ENCODE data around the gene POR. TPM values are rescaled to one million over a fixed set of nuclear protein-coding genes. Genes with fewer than 3 reads are reported as not detected.
A peak's percentile ranks its signal among the peaks of the same experiment; 100 is the strongest.

POR gene
- total RNA-seq, 1 donor from 2014 or later: 232 TPM

GRCh38 chr7:75916259-75916658 lies 1.3 kb downstream of the POR start:
- Histone ChIP-seq H3K27me3 (no peaks in the 10 kb centered on the region), H3K4me1 (peaks cover 20% of the 10 kb centered on the region), H3K27ac (peak overlapping the region; percentile 97), H3K9me3 (no peaks in the 10 kb centered on the region), H3K36me3 (no peaks in the 10 kb centered on the region), H3K4me3 (peak overlapping the region; percentile 98)
- intact Hi-C loops (cut with DNase I): no loop called here
- DNase-seq: no peak
- no peak for ATAC-seq
- TF ChIP-seq, protein P1, sequence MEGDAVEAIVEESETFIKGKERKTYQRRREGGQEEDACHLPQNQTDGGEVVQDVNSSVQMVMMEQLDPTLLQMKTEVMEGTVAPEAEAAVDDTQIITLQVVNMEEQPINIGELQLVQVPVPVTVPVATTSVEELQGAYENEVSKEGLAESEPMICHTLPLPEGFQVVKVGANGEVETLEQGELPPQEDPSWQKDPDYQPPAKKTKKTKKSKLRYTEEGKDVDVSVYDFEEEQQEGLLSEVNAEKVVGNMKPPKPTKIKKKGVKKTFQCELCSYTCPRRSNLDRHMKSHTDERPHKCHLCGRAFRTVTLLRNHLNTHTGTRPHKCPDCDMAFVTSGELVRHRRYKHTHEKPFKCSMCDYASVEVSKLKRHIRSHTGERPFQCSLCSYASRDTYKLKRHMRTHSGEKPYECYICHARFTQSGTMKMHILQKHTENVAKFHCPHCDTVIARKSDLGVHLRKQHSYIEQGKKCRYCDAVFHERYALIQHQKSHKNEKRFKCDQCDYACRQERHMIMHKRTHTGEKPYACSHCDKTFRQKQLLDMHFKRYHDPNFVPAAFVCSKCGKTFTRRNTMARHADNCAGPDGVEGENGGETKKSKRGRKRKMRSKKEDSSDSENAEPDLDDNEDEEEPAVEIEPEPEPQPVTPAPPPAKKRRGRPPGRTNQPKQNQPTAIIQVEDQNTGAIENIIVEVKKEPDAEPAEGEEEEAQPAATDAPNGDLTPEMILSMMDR (IDR thresholded peaks at IDR 0.05): no peak

DNA sequence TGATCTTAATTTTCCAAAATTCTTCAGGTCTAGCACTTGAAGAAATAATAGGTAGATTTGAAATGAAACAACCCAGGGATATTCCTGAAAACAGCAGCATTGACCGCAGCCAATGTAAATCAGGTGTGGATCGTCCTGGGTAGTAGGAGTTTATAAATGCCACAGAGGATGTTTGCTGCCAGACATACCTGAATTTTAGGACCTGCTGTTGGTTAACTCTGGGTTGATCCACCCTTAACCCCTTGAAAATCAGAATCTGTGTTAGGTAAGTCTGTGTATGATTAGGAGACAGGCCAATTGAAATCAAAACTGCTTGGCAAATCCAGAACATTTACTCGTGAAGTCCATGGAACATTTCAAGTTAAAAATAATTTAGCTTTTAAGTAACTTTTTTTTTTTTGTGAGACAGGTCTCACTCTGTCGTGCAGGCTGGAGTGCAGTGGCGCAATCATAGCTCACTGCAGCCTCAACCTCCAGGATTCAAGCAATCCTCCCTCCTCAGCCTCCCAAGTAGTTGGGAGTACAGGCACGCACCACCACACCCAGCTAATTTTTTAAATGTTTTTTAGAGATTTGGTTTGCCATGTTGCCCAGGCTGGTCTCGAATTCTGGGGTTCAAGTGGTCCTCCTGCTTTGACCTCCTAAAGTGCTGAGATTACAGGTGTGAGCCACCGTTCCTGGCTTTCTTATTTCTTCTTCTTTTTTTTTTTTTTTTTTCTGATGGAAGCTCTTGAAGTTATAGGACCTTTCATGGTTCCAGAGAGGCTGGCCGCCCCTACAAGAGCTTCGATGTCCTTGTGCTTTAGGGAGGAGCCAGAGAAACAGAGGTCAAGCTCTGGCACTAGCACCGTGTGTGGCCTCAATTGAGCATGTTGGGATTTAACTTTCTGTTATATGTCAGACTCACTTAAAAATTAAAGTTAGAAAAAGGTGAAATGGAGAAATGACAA lies 2.0 kb downstream of the POR start:
- Histone ChIP-seq H3K36me3 (no peaks in the 10 kb centered on the region), H3K27me3 (no peaks in the 10 kb centered on the region), H3K4me1 (peaks cover 20% of the 10 kb centered on the region), H3K9me3 (no peaks in the 10 kb centered on the region), H3K4me3 (peak overlapping the region; percentile 98), H3K27ac (no peak overlapping the region)
- TF ChIP-seq, protein P1 (IDR thresholded peaks at IDR 0.05): no peak
- intact Hi-C loops (cut with DNase I): no loop called here
- ATAC-seq (no peak), DNase-seq (no peak)

DNA sequence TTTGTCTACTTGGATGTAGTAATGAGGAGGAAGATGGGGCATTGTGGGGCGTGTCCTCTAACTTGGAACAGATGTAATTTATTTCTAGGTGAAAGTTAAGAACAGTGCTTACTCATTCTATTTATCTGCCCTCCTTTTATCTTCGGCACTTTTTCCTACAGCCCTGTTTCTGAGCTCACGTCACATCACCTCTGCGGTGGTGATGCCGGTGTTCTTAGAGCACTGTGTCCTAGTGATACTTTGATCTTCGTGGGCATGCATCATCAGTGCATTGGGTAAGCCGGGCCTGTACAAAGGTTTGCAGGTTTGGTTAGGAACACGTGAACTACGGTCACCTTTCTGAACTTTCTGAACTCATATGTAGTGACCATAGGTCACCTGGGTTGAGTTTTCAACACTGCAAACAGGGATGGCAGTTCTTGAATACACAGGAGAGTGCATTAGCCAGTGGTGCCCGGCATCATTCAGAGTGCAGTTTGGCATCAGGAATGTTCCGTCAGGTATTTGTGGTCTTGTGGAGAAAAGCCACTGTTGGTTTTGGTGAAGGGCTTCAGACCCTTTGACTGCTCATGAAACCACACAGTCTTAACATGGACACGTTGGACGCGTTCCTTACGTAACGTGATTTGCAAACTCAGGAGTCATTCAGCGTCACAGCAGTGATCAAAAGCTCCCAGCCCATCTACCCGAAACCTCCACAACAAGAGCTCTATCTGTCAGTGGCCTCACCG lies 5.6 kb downstream of the POR start:
- peaks cover 14% of the 10 kb centered on the region for H3K4me1 ChIP-seq
- H3K27me3 ChIP-seq: no peaks in the 10 kb centered on the region
- DNase-seq: no peak
- TF ChIP-seq, protein P1 (IDR thresholded peaks at IDR 0.05): no peak
- H3K9me3 ChIP-seq: no peaks in the 10 kb centered on the region
- intact Hi-C loops (cut with DNase I): no loop called here
- H3K4me3 ChIP-seq: no peak overlapping the region
- H3K27ac ChIP-seq: no peak overlapping the region
- H3K36me3 ChIP-seq: no peaks in the 10 kb centered on the region
- ATAC-seq: no peak

GRCh38 chr7:75921479-75921878 lies 6.5 kb downstream of the POR start:
- intact Hi-C loops (cut with DNase I): no loop called here
- no peak overlapping the region for H3K4me3 ChIP-seq
- TF ChIP-seq, protein P1 (IDR thresholded peaks at IDR 0.05): no peak
- no peak for DNase-seq
- H3K36me3 ChIP-seq: no peaks in the 10 kb centered on the region
- no peaks in the 10 kb centered on the region for H3K27me3 ChIP-seq
- ATAC-seq: no peak
- H3K9me3 ChIP-seq: no peaks in the 10 kb centered on the region
- peaks cover 13% of the 10 kb centered on the region for H3K4me1 ChIP-seq
- no peak overlapping the region for H3K27ac ChIP-seq

- Histone ChIP-seq H3K4me3 (no peak overlapping the region), H3K9me3 (no peaks in the 10 kb centered on the region), H3K27me3 (no peaks in the 10 kb centered on the region), H3K27ac (no peak overlapping the region), H3K36me3 (no peaks in the 10 kb centered on the region), H3K4me1 (peaks cover 8% of the 10 kb centered on the region)
- TF ChIP-seq, protein P1 (IDR thresholded peaks at IDR 0.05): no peak
- no peak for ATAC-seq
- no peak for DNase-seq
- intact Hi-C loops (cut with DNase I): no loop called here
Observed at GRCh38 chr7:75922966-75923603, 8.1 kb downstream of the POR start.
